Measurements from ENCODE around the gene PRPF6. TPM values are rescaled to one million over a fixed set of nuclear protein-coding genes. Genes with fewer than 3 reads are reported as not detected.

PRPF6 gene
- total and polyA plus RNA-seq, 2 of the 13 experiments (the other 11 are each of a cell fraction or from before 2014, with no cell fraction given), result 63.7 to 101 TPM

DNA sequence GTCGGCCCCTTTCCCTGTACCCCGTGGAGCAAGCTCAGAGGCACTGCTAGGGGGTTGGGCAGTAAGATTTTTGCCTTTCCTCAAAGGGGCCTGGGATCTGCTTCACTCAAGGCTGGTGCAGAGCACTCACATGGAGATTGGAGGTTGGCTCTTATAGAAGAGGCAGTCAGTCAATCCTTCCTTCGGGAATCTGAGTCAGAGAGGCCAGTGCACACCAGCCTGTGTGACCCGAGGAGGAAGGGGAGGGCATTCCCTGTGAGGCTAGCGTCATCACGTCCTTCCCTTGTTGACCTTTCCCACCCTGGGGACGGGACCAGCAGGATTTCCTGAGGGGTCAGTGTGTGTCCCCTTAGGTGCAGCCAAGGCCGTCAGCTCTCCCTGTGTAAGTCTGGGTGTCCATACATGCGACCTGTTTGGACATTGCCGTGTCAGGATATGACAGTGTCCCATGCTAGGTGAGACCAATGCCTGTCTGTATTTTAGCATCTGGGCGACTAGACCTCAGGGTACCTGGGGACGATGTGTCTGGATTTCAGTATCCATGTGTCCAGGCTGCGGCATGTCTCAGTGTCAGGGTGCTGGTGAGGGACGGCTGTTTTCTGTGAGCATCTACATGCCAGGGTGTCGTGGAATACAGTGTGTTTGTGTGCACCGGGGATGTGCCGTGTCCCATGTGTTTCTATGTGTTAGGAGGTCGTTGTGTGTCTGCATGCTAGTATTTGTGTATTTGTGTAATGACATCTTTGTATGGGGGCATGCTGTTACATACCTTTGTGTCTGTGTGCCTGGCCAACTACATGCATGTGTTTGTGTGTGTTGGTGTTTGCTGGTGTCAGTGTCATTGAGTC, 8.4 kb upstream of the PRPF6 start (continued):
- TF ChIP-seq ZNF883 (CRISPR knock-in tag; IDR thresholded peaks at IDR 0.05; ENCODE audit: not compliant biosample characterization) (peak; percentile 3), PHF21A (CRISPR knock-in tag; IDR thresholded peaks at IDR 0.05) (no peak), ZNF674 (CRISPR knock-in tag; IDR thresholded peaks at IDR 0.05; ENCODE audit: low read depth) (no peak), KMT2B (CRISPR knock-in tag; IDR thresholded peaks at IDR 0.05) (no peak), ZNF432 (CRISPR knock-in tag; IDR thresholded peaks at IDR 0.05; ENCODE audit: borderline replicate concordance) (0 out of 2 replicates have a peak, but pooled peaks have one; percentile 47), GPBP1L1 (CRISPR knock-in tag; IDR thresholded peaks at IDR 0.05) (no peak), ZNF605 (CRISPR knock-in tag; IDR thresholded peaks at IDR 0.05) (no peak; the same call in 1 of the 2 replicates), NFATC3 (CRISPR knock-in tag; IDR thresholded peaks at IDR 0.05) (no peak), NPAS2 (CRISPR knock-in tag; IDR thresholded peaks at IDR 0.05; ENCODE audit: borderline replicate concordance) (peak; percentile 39; the same call in 1 of the 2 replicates), HDAC2 (CRISPR knock-in tag; IDR thresholded peaks at IDR 0.05) (peak; percentile 33; the same call in 1 of the 2 replicates), ATF7-NPFF (CRISPR knock-in tag; IDR thresholded peaks at IDR 0.05; ENCODE audit: low read depth) (no peak), MIER3 (CRISPR knock-in tag; IDR thresholded peaks at IDR 0.05; ENCODE audit: borderline replicate concordance) (no peak), SP4 (CRISPR knock-in tag; IDR thresholded peaks at IDR 0.05) (0 out of 2 replicates have a peak, but pooled peaks have one; percentile 20), NBN (conservative IDR thresholded peaks at IDR 0.05) (no peak), XBP1 (CRISPR knock-in tag; IDR thresholded peaks at IDR 0.05) (no peak), SIN3B (IDR thresholded peaks at IDR 0.05; ENCODE audit: low read length) (no peak)
- TF ChIP-seq, protein P1, sequence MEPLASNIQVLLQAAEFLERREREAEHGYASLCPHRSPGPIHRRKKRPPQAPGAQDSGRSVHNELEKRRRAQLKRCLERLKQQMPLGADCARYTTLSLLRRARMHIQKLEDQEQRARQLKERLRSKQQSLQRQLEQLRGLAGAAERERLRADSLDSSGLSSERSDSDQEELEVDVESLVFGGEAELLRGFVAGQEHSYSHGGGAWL (CRISPR knock-in tag; IDR thresholded peaks at IDR 0.05), result peak; percentile 21; the same call in 1 of the 2 replicates
- TF ChIP-seq, protein P2, sequence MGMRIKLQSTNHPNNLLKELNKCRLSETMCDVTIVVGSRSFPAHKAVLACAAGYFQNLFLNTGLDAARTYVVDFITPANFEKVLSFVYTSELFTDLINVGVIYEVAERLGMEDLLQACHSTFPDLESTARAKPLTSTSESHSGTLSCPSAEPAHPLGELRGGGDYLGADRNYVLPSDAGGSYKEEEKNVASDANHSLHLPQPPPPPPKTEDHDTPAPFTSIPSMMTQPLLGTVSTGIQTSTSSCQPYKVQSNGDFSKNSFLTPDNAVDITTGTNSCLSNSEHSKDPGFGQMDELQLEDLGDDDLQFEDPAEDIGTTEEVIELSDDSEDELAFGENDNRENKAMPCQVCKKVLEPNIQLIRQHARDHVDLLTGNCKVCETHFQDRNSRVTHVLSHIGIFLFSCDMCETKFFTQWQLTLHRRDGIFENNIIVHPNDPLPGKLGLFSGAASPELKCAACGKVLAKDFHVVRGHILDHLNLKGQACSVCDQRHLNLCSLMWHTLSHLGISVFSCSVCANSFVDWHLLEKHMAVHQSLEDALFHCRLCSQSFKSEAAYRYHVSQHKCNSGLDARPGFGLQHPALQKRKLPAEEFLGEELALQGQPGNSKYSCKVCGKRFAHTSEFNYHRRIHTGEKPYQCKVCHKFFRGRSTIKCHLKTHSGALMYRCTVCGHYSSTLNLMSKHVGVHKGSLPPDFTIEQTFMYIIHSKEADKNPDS (CRISPR knock-in tag; IDR thresholded peaks at IDR 0.05), result no peak
- TF ChIP-seq, protein P3, sequence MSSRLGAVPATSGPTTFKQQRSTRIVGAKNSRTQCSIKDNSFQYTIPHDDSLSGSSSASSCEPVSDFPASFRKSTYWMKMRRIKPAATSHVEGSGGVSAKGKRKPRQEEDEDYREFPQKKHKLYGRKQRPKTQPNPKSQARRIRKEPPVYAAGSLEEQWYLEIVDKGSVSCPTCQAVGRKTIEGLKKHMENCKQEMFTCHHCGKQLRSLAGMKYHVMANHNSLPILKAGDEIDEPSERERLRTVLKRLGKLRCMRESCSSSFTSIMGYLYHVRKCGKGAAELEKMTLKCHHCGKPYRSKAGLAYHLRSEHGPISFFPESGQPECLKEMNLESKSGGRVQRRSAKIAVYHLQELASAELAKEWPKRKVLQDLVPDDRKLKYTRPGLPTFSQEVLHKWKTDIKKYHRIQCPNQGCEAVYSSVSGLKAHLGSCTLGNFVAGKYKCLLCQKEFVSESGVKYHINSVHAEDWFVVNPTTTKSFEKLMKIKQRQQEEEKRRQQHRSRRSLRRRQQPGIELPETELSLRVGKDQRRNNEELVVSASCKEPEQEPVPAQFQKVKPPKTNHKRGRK (CRISPR knock-in tag; IDR thresholded peaks at IDR 0.05), result no peak
- TF ChIP-seq, protein P4, sequence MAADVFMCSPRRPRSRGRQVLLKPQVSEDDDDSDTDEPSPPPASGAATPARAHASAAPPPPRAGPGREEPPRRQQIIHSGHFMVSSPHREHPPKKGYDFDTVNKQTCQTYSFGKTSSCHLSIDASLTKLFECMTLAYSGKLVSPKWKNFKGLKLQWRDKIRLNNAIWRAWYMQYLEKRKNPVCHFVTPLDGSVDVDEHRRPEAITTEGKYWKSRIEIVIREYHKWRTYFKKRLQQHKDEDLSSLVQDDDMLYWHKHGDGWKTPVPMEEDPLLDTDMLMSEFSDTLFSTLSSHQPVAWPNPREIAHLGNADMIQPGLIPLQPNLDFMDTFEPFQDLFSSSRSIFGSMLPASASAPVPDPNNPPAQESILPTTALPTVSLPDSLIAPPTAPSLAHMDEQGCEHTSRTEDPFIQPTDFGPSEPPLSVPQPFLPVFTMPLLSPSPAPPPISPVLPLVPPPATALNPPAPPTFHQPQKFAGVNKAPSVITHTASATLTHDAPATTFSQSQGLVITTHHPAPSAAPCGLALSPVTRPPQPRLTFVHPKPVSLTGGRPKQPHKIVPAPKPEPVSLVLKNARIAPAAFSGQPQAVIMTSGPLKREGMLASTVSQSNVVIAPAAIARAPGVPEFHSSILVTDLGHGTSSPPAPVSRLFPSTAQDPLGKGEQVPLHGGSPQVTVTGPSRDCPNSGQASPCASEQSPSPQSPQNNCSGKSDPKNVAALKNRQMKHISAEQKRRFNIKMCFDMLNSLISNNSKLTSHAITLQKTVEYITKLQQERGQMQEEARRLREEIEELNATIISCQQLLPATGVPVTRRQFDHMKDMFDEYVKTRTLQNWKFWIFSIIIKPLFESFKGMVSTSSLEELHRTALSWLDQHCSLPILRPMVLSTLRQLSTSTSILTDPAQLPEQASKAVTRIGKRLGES (CRISPR knock-in tag; IDR thresholded peaks at IDR 0.05; ENCODE audit: borderline replicate concordance), result no peak

Data from HepG2 (cell line).